Measurements from ENCODE around the gene TEK.

- no peak for TF ChIP-seq CTCF (conservative IDR thresholded peaks at IDR 0.05)
- no peak for TF ChIP-seq ZFX (IDR thresholded peaks at IDR 0.05)
These were observed 152.6 kb downstream of the TEK start for GRCh38 chr9:27261517-27262211.
